Measurements from ENCODE around the gene TAP1. TPM values are rescaled to one million over a fixed set of nuclear protein-coding genes. Genes with fewer than 3 reads are reported as not detected.

The TAP1 gene
- total and polyA plus RNA-seq, 9 of the 15 experiments (the other 6 are each of a cell fraction or from before 2014, with no cell fraction given), result 1.3 to 6.0 (median 4.2) TPM

GRCh38 chr6:32851025-32851424 lies 2.5 kb downstream of the TAP1 start (continued):
- TF ChIP-seq KLF6 (CRISPR knock-in tag; IDR thresholded peaks at IDR 0.05; ENCODE audit: borderline replicate concordance) (no peak), MYC (IDR thresholded peaks at IDR 0.05; ENCODE audit: low read depth, low read length) (no peak), MYC (CRISPR knock-in tag; IDR thresholded peaks at IDR 0.05; ENCODE audit: borderline replicate concordance, low read depth) (no peak)

GRCh38 chr6:32849126-32849525 lies 4.4 kb downstream of the TAP1 start:
- no TSS peak for BruUV-seq (replicated peaks)
- Histone ChIP-seq H2AFZ (ENCODE audit: low read depth, low read length) (no peak overlapping the region), H3K4me1 (replicated peaks in 1 of 2; ENCODE audit: control insufficient read depth in 2 of 2, insufficient read depth in 2 of 2, low read length in 2 of 2) (peaks cover 6 to 25% of the 10 kb centered on the region in 2 experiments; a peak in 3 of 5 replicates), H3K4me2 (ENCODE audit: insufficient read depth, low read length) (no peak overlapping the region), H3K36me3 (ENCODE audit: control insufficient read depth, insufficient read depth, low read length) (no peaks in the 10 kb centered on the region), H3K27ac (ENCODE audit: extremely low read depth, low read depth, low read length) (no peak overlapping the region), H3K9me3 (replicated peaks; ENCODE audit: control insufficient read depth, insufficient read depth, low read depth, low read length) (no peaks in the 10 kb centered on the region), H3K4me3 (no peak overlapping the region), H3K9me1 (ENCODE audit: control insufficient read depth, insufficient read depth, low read length) (peaks cover 3% of the 10 kb centered on the region), H3K79me2 (ENCODE audit: control insufficient read depth, insufficient read depth, low read length) (no peaks in the 10 kb centered on the region), H4K20me1 (replicated peaks; ENCODE audit: control insufficient read depth, insufficient read depth, low read length) (no peaks in the 10 kb centered on the region; the same call in 1 of the 2 replicates), H3K27me3 (ENCODE audit: control insufficient read depth in 2 of 2, insufficient read depth in 2 of 2, low read length in 2 of 2) (peaks cover 12 to 57% of the 10 kb centered on the region in 2 experiments; a peak in 4 of 5 replicates), H3K9ac (ENCODE audit: insufficient read depth in 1 of 2, low read depth in 2 of 2, low read length in 2 of 2) (no peak overlapping the region)
- ATAC-seq (no peak), DNase-seq (ENCODE audit: extremely low read depth in 1 of 4, low spot score in 3 of 4) (no peak), FAIRE-seq (no peak)
- CTCF ChIA-PET (ENCODE audit: low intra/inter-chr PET ratio), result no interaction called here
- intact Hi-C loops (cut with micrococcal nuclease), result no loop called here
- POLR2A ChIA-PET, result interaction anchor here (0.6 kb wide), 2 partner anchors 85 to 622 kb away, joined by 3 to 6 read pairs; no protein-coding TSS in a partner anchor
- in situ Hi-C loops (cut with MboI), result no loop called here
- WGBS (ENCODE audit: insufficient coverage, low coverage, missing lambda C conversion rate), result 39% methylated on average over 6 of the region's 6 CpGs
- TF ChIP-seq HNRNPH1 (optimal IDR thresholded peaks at IDR 0.05; ENCODE audit: low read depth, low read length), result no peak
- TF ChIP-seq LEF1 (IDR thresholded peaks at IDR 0.05), result no peak
- no peak for TF ChIP-seq ZNF592 (IDR thresholded peaks at IDR 0.05)
- no peak for TF ChIP-seq CGGBP1 (CRISPR knock-in tag; IDR thresholded peaks at IDR 0.05)
- TF ChIP-seq ZNF717 (CRISPR knock-in tag; IDR thresholded peaks at IDR 0.05), result no peak
- no peak for TF ChIP-seq ZNF507 (tag; conservative IDR thresholded peaks at IDR 0.05)
- no peak for TF ChIP-seq POLR2B (IDR thresholded peaks at IDR 0.05; ENCODE audit: low read depth, partially characterized antibody)
- no peak for TF ChIP-seq AFF4 (CRISPR knock-in tag; IDR thresholded peaks at IDR 0.05)

All from K562 (cell line).